ENCODE data around the gene YARS1.

The YARS1 gene

GRCh38 chr1:32780628-32781234, 36.4 kb downstream of the YARS1 start:
- no peak for DNase-seq (ENCODE audit: low spot score)

- DNase-seq (ENCODE audit: low spot score), result no peak
Observed at GRCh38 chr1:32780005-32780404, 37.2 kb downstream of the YARS1 start.

GRCh38 chr1:32779242-32779641, 37.9 kb downstream of the YARS1 start:
- DNase-seq (ENCODE audit: low spot score), result no peak

DNA sequence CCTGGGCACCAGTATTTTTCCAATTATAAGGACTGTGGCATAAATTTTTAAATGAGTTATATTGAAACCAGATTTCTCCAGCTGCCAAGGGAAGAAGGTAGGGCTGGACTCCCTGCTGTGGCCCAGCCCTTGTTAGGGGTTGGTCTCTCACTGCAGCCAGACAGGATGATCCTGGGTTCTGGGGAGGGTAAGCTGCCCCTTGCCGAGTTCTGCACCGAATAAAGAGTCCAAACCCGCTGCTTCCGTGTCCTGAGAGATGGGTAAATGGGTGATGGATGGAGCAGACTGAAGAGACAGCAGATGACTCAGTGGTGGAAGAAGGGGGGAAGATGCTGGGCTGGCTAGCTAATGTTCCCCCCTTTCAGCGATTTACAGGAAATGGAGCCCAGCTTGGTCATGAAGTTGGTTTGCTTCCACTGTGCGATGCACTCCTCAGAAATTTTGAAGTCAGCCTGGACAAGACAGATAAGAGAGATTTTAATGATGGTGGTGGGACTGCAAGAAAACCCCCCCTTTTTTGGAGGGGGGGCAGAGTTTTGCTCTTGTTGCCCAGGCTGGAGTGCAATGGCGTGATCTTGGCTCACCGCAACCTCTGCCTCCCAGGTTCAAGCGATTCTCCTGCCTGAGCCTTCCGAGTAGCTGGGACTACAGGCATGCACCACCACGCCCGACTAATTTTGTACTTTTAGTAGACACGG, 41.4 kb downstream of the YARS1 start:
- no peak for DNase-seq (ENCODE audit: low spot score)

DNA sequence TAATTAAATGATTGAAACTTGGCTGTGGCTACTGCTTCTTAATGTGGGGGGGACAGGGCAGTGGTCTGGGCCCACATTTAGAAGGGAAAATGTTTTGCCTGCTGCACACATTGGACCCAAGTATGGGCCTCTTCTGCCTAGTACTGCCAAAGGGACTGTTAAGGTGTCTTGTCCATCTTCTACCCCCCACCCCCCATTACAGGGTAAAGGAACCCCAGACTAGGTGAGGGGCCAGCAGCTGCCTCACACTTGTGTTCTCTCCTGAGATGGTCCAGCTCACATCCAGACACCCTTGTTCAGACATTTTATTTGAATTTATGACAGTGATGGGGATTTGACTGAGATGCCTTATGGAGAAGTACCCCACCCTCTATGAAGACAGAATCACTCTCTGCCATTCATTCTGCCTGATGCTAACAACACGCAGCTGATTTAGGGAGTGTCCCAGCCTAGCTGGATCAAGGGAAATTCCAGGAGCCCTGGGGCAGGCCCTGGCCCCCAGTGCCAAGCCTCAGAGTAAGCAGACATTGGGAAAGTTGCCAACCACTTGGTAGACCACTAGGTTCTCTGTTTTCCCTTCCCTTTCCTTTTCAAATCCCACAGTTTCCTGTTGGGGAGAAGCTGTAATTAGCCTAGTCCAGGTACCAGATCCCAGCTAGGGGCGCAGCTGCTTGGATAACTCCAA, 42.1 kb downstream of the YARS1 start:
- DNase-seq (ENCODE audit: low spot score), result no peak

GRCh38 chr1:32774464-32774808, 42.7 kb downstream of the YARS1 start:
- no peak for DNase-seq (ENCODE audit: low spot score)

- no peak for DNase-seq (ENCODE audit: low spot score)
Observed at GRCh38 chr1:32773764-32774463, 43.2 kb downstream of the YARS1 start.

- peak; percentile 75 for DNase-seq (ENCODE audit: low spot score)
Observed at GRCh38 chr1:32773018-32773763, 44.0 kb downstream of the YARS1 start.

GRCh38 chr1:32772281-32773017, 44.7 kb downstream of the YARS1 start:
- DNase-seq (ENCODE audit: low spot score), result no peak

- DNase-seq (ENCODE audit: low spot score), result no peak
Observed at GRCh38 chr1:32771561-32772280, 45.4 kb downstream of the YARS1 start.

DNA sequence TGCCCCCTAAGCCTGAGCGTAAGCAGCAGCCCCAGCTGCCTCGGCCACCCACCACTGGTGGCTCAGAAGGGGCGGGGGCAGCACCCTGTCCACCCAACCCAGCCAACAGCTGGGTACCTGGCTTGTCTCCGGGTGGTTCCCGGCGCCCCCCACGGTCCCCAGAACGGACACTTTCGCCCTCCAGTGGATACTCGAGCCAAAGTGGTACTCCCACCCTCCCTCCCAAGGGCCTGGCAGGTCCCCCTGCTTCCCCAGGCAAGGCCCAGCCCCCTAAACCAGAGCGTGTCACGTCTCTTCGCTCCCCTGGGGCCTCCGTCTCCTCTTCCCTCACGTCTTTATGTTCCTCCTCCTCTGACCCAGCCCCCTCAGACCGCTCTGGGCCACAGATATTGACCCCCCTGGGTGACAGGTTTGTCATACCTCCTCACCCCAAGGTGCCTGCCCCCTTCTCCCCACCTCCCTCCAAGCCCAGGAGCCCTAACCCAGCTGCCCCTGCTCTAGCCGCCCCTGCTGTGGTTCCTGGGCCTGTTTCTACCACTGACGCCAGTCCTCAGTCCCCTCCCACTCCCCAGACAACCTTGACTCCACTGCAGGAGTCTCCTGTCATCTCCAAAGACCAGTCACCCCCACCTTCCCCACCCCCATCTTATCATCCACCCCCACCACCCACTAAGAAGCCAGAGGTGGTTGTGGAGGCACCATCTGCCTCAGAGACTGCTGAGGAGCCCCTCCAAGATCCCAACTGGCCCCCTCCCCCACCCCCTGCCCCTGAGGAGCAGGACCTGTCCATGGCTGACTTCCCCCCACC, 46.2 kb downstream of the YARS1 start:
- DNase-seq (ENCODE audit: low spot score), result no peak

- DNase-seq (ENCODE audit: low spot score), result no peak
Observed at GRCh38 chr1:32770221-32770731, 46.9 kb downstream of the YARS1 start.

DNA sequence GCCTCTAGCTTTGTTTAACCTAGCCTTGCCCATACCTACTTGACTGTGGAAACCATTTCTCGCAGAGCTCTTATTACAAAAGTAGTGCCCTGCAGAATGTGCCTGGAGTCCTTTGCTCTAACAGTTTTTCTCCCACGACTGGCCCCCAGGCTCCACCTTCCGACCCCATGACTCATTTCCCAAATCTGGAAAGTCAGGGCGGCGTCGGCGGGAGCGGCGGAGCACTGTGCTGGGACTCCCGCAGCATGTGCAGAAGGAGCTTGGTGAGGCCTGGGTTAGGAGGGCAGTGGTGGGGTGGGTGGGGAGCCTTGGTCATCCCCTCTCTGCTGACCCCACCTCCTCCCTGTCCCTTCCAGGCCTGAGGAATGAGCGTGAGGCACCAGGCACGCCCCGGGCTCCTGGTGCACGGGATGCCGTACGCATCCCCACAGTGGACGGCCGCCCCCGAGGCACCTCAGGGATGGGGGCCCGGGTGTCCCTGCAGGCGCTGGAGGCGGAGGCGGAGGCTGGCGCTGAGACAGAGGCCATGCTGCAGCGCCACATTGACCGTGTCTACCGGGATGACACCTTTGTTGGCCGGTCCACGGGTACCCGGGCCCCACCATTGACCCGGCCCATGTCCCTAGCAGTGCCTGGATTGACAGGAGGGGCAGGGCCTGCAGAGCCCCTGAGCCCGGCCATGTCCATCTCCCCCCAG, 47.5 kb downstream of the YARS1 start:
- DNase-seq (ENCODE audit: low spot score), result no peak

DNA sequence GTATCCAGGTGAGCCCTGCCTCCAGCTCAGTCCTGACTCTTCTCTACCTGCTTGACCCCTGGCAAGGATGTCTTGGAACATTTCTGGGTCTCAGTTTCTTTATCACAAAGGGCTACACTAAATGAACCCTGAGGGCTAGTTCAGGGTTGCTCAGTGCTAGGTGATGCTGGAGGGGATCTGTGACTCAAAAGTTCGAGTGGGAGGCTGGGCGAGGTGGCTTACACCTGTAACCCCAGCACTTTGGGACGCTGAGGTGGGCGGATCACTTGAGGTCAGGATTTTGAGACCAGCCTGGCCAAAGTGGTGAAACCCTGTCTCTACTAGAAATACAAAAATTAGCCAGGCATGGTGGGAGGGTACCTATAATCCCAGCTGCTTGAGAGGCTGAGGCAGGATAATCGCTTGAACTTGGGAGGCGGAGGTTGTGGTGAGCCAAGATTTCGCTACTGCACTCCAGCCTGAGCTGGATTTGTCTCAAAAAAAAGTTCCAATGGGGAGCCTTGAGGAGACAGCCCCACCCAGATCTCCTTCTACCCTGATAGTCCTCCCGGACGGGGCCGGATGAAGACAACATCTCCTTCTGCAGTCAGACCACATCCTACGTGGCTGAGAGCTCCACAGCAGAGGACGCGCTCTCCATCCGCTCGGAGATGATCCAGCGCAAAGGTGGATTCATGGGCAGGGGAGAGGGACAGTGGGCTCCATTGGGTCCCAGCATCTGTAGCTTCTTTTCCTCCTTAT, 48.9 kb downstream of the YARS1 start:
- no peak for DNase-seq (ENCODE audit: low spot score)

- DNase-seq (ENCODE audit: low spot score), result no peak
Observed at GRCh38 chr1:32767641-32768040, 49.5 kb downstream of the YARS1 start.

DNA sequence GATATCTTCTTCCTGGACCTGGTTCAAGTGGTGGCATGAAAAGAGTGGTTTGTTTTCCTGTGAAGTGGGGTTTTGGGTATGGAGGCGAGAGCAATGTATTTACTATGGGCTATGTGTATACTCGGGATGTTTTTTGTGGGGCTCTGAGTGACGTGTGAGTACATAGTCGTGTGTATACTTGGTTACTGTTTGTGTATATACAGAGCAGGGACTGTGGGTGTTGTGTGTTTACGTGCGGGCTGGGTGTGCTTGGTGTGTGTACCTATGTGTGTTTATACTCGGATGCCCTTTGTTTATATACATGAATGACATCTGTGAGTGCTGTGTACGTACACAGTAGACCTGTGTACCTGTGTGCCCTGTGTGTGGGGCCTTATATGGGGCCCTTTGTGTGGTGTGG, 50.0 kb downstream of the YARS1 start:
- DNase-seq (ENCODE audit: low spot score), result no peak

- no peak for DNase-seq (ENCODE audit: low spot score)
Observed at GRCh38 chr1:32766328-32766972, 50.7 kb downstream of the YARS1 start.
